IMR-90 (cell line): ENCODE results near the gene TLCD1. TPM values are rescaled to one million over a fixed set of nuclear protein-coding genes. Genes with fewer than 3 reads are reported as not detected.

ENCODE experiments used
- ATAC-seq: fragments of 200-7000 bp; cut with Tn5 transposase; 2 replicates; pipeline ENCODE4 v1.9.1; 2020; ENCODE audit warnings: low read depth, mild to moderate bottlenecking, moderate library complexity
- BruUV-seq: library from RNA; stranded (reverse); fragments of 400-500 nt; replicated peaks from 2 replicates; lab custom pipeline; 2021; lab: Mats Ljungman, UMichigan
- CTCF ChIA-PET: fragments of 300-600 bp; formaldehyde crosslinking; extraction: SDS; loops from one replicate; lab custom pipeline; 2021; ENCODE audit warnings: antibody characterized with exemption; lab: Yijun Ruan, JAX
- POLR2A ChIA-PET: fragments of 300-600 bp; sonication (Branson Sonifier 250); formaldehyde crosslinking; loops from one replicate; lab custom pipeline; 2022; ENCODE audit warnings: antibody characterized with exemption; ENCODE audit not compliant: unreplicated experiment; lab: Charles Lee
- DNase-seq: peaks from one replicate; pipeline ENCODE4 v3.0.0; 2013
- H2AFZ ChIP-seq: replicated peaks from 2 replicates; pipeline ENCODE3; 2013; ENCODE audit warnings: low read length, mild to moderate bottlenecking; ENCODE audit not compliant: poor library complexity
- H2AK5ac ChIP-seq: 2 replicates; pipeline ENCODE4 v1.6.1; 2013; ENCODE audit warnings: low read depth, low read length, inconsistent platforms
- H2AK9ac ChIP-seq: replicated peaks from 2 replicates; pipeline ENCODE3; 2013; ENCODE audit warnings: mild to moderate bottlenecking, low read depth, low read length, moderate library complexity; ENCODE audit not compliant: poor library complexity
- H2BK120ac ChIP-seq: 2 replicates; pipeline ENCODE4 v1.6.1; 2013; ENCODE audit warnings: low read depth, low read length, inconsistent platforms
- H2BK15ac ChIP-seq: 3 replicates; pipeline ENCODE4 v1.6.1; 2013; ENCODE audit warnings: low read depth, low read length, inconsistent platforms
- H2BK20ac ChIP-seq: 2 replicates; pipeline ENCODE4 v1.6.1; 2013; ENCODE audit warnings: low read depth, mild to moderate bottlenecking, inconsistent platforms, low read length, moderate library complexity
- H2BK5ac ChIP-seq: 2 replicates; pipeline ENCODE4 v1.6.1; 2013; ENCODE audit warnings: mild to moderate bottlenecking, low read depth, low read length, inconsistent platforms; ENCODE audit not compliant: poor library complexity, severe bottlenecking
- H3K14ac ChIP-seq: replicated peaks from 2 replicates; pipeline ENCODE4 v1.6.1; 2013; ENCODE audit warnings: low read depth, low read length, inconsistent platforms
- H3K18ac ChIP-seq: 2 replicates; pipeline ENCODE4 v1.6.1; 2013; ENCODE audit warnings: low read depth, low read length, control low read depth
- H3K23ac ChIP-seq: 2 replicates; pipeline ENCODE4 v1.6.1; 2013; ENCODE audit warnings: low read depth, low read length, inconsistent platforms
- H3K27ac ChIP-seq: 2 replicates; pipeline ENCODE4 v1.5.1; 2013; ENCODE audit warnings: mild to moderate bottlenecking, control low read depth, low read length; ENCODE audit not compliant: insufficient read depth
- H3K27me3 ChIP-seq: 2 replicates; pipeline ENCODE4 v1.6.1; 2013; ENCODE audit warnings: low read length; ENCODE audit not compliant: control insufficient read depth, insufficient read depth
- H3K36me3 ChIP-seq: 2 replicates; pipeline ENCODE4 v1.6.1; 2013; ENCODE audit warnings: low read length, mixed read lengths; ENCODE audit not compliant: control insufficient read depth, insufficient read depth
- H3K4ac ChIP-seq: 2 replicates; pipeline ENCODE4 v1.6.1; 2013; ENCODE audit warnings: low read depth, low read length, inconsistent platforms
- H3K4me1 ChIP-seq: 2 replicates; pipeline ENCODE4 v1.6.1; 2013; ENCODE audit warnings: low read length, mixed read lengths; ENCODE audit not compliant: control insufficient read depth, insufficient read depth
- H3K4me2 ChIP-seq: 2 replicates; pipeline ENCODE4 v1.6.1; 2013; ENCODE audit warnings: low read depth, mild to moderate bottlenecking, control low read depth, low read length, moderate library complexity
- H3K4me3 ChIP-seq: 2 replicates; pipeline ENCODE4 v1.5.1; 2013; ENCODE audit warnings: low read depth, mild to moderate bottlenecking, control low read depth, low read length, moderate library complexity; ENCODE audit not compliant: insufficient read depth
- H3K56ac ChIP-seq: 2 replicates; pipeline ENCODE4 v1.6.1; 2013; ENCODE audit warnings: low read length, inconsistent platforms; ENCODE audit not compliant: insufficient read depth; ENCODE audit errors: extremely low read depth
- H3K79me1 ChIP-seq, 2 experiments: 2 replicates each; pipeline ENCODE4 v1.6.1; 2013; ENCODE audit warnings: low read length in 2 of 2, inconsistent platforms in 1 of 2, low read depth in 1 of 2
- H3K9ac ChIP-seq: 2 replicates; pipeline ENCODE4 v1.6.1; 2013; ENCODE audit warnings: low read depth, low read length, control low read depth
- H3K9me1 ChIP-seq: 2 replicates; pipeline ENCODE4 v1.6.1; 2013; ENCODE audit warnings: low read length, inconsistent platforms; ENCODE audit not compliant: insufficient read depth
- H3K9me3 ChIP-seq: 2 replicates; pipeline ENCODE4 v1.6.1; 2013; ENCODE audit warnings: low read length; ENCODE audit not compliant: control insufficient read depth, insufficient read depth
- H4K20me1 ChIP-seq: 2 replicates; pipeline ENCODE4 v1.6.1; 2013; ENCODE audit warnings: low read length, inconsistent platforms; ENCODE audit not compliant: insufficient read depth
- H4K5ac ChIP-seq: 2 replicates; pipeline ENCODE4 v1.6.1; 2013; ENCODE audit warnings: mild to moderate bottlenecking, low read depth, low read length, control low read depth
- H4K8ac ChIP-seq, 2 experiments: 2 replicates each; pipeline ENCODE4 v1.6.1; 2013; ENCODE audit warnings: low read depth in 2 of 2, low read length in 2 of 2, control low read depth in 1 of 2, inconsistent platforms in 1 of 2
- H4K91ac ChIP-seq: 2 replicates; pipeline ENCODE4 v1.6.1; 2013; ENCODE audit warnings: low read depth, low read length, inconsistent platforms; ENCODE audit not compliant: insufficient read depth
- BHLHE40 ChIP-seq: fragments of 150-350 bp; IDR thresholded peaks from 2 replicates; pipeline ENCODE4 v1.6.1; 2016; ENCODE audit warnings: mild to moderate bottlenecking, low read depth, low read length
- CEBPB ChIP-seq: IDR thresholded peaks from 2 replicates; pipeline ENCODE4 v1.6.1; 2012; ENCODE audit warnings: low read depth, low read length, improper control_type of control experiment
- CHD1 ChIP-seq: IDR thresholded peaks from 2 replicates; pipeline ENCODE4 v1.6.1; 2012; ENCODE audit warnings: low read depth, low read length, improper control_type of control experiment
- FOS ChIP-seq: fragments of 150-350 bp; IDR thresholded peaks from 2 replicates; pipeline ENCODE4 v1.6.1; 2016; ENCODE audit warnings: low read depth, low read length
- MAFK ChIP-seq: IDR thresholded peaks from 2 replicates; pipeline ENCODE4 v1.6.1; 2012; ENCODE audit warnings: low read depth, low read length, improper control_type of control experiment
- MXI1 ChIP-seq: IDR thresholded peaks from 2 replicates; pipeline ENCODE4 v1.6.1; 2012; ENCODE audit warnings: low read depth, mild to moderate bottlenecking, low read length, moderate library complexity, borderline replicate concordance
- POLR2A ChIP-seq: IDR thresholded peaks from 2 replicates; pipeline ENCODE4 v1.6.1; 2012; ENCODE audit warnings: mild to moderate bottlenecking, low read depth, low read length
- RAD21 ChIP-seq: IDR thresholded peaks from 2 replicates; pipeline ENCODE4 v1.6.1; 2012; ENCODE audit warnings: low read length, improper control_type of control experiment
- RCOR1 ChIP-seq: IDR thresholded peaks from 2 replicates; pipeline ENCODE4 v1.6.1; 2012; ENCODE audit warnings: mild to moderate bottlenecking, low read length, improper control_type of control experiment; ENCODE audit not compliant: insufficient replicate concordance
- RFX5 ChIP-seq: IDR thresholded peaks from 2 replicates; pipeline ENCODE4 v1.8.0; 2012; ENCODE audit warnings: low read depth, mild to moderate bottlenecking, low read length, moderate library complexity
- SMC3 ChIP-seq: fragments of 150-350 bp; IDR thresholded peaks from 2 replicates; pipeline ENCODE4 v1.6.1; 2016; ENCODE audit warnings: low read depth, mild to moderate bottlenecking, antibody characterized with exemption, low read length, moderate library complexity
- USF2 ChIP-seq: fragments of 150-350 bp; IDR thresholded peaks from 2 replicates; pipeline ENCODE4 v1.6.1; 2017; ENCODE audit warnings: mild to moderate bottlenecking, antibody characterized with exemption, low read length, low read depth
- WGBS, 2 experiments: methylation state at CpG; one replicate each; pipeline versions ENCODE4 v1.1.5 to v1.1.7; 2013; ENCODE audit warnings: missing lambda C conversion rate in 2 of 2; ENCODE audit not compliant: insufficient read length in 1 of 2; ENCODE audit errors: extremely low coverage in 2 of 2; 5-methylcytosine and 5-hydroxymethylcytosine counted together
- dilution Hi-C: fragments of 300-500 bp; cut with HindIII; formaldehyde crosslinking; loops from one replicate; pipeline ENCODE4 v1.14.3; 2018; ENCODE audit warnings: low sequenced_read_pairs; ENCODE audit not compliant: unreplicated experiment
- in situ Hi-C: fragments of 300-500 bp; cut with MboI; formaldehyde crosslinking; loops from 3 replicates; pipeline ENCODE4 v1.14.3; 2019; ENCODE audit warnings: low sequenced_read_pairs, inconsistent platforms, mixed read lengths
- intact Hi-C: fragments of 100-400 bp; cut with micrococcal nuclease; formaldehyde crosslinking; loops from 2 replicates; pipeline ENCODE4 v1.10.0; 2022
- polyA plus RNA-seq, 3 experiments: library from polyadenylated mRNA; depleted of rRNA; stranded (reverse); fragments of >200 nt; gene quantifications; 2 replicates each; pipeline ENCODE4 v1.2.3, GENCODE V29; 2012; ENCODE audit warnings: low replicate concordance in 1 of 3
- total RNA-seq: library from RNA; depleted of rRNA; stranded (reverse); fragments of >200 nt; gene quantifications from 2 replicates; pipeline ENCODE4 v1.2.3, GENCODE V29; 2012

TLCD1 gene
- total and polyA plus RNA-seq, 2 of the 4 experiments (the other 2 are of a cell fraction) = 3.6 to 9.3 TPM

GRCh38 chr17:28675980-28676379, 50.1 kb downstream of the TLCD1 start:
- H2AFZ ChIP-seq = no peak overlapping the region
- H2BK15ac ChIP-seq = no peak overlapping the region
- H2AK9ac ChIP-seq = no peak overlapping the region
- peaks cover 76% of the 10 kb centered on the region for H3K36me3 ChIP-seq
- no peak overlapping the region for H3K9ac ChIP-seq
- intact Hi-C loops (no loop called here), in situ Hi-C loops (no loop called here), dilution Hi-C loops (no loop called here)
- H4K20me1 ChIP-seq = peaks cover 3% of the 10 kb centered on the region
- ATAC-seq = no peak
- no peak for TF ChIP-seq USF2
- no peak for TF ChIP-seq POLR2A
- no peak for TF ChIP-seq SMC3
- TF ChIP-seq RCOR1 = no peak
- no peak for TF ChIP-seq CEBPB
- TF ChIP-seq MXI1 = no peak
- no peak for TF ChIP-seq FOS
- no peak for TF ChIP-seq BHLHE40
- no peak for TF ChIP-seq RAD21
- no peak for TF ChIP-seq RFX5
- TF ChIP-seq CHD1 = no peak
- TF ChIP-seq MAFK = no peak
- H2AK5ac ChIP-seq = no peak overlapping the region
- no peak overlapping the region for H4K8ac ChIP-seq
- no peak overlapping the region for H4K5ac ChIP-seq
- H3K4me3 ChIP-seq = no peak overlapping the region
- no peak overlapping the region for H3K4ac ChIP-seq
- H3K9me3 ChIP-seq = no peaks in the 10 kb centered on the region
- no peak overlapping the region for H3K18ac ChIP-seq
- no CpG with 5 or more reads among the region's 7 CpGs for WGBS, 2 experiments
- no TSS peak for BruUV-seq
- H3K9me1 ChIP-seq = peaks cover 3% of the 10 kb centered on the region; the same call in 1 of the 2 replicates
- no peak overlapping the region for H3K27ac ChIP-seq
- no peak overlapping the region for H3K14ac ChIP-seq
- no peak overlapping the region for H2BK20ac ChIP-seq
- H3K27me3 ChIP-seq = no peaks in the 10 kb centered on the region
- ChIA-PET POLR2A (no interaction called here), CTCF (interaction anchor here (0.6 to 1.5 kb wide), 2 partner anchors 8 to 29 kb away, joined by 3 to 4 read pairs; no protein-coding TSS in a partner anchor)
- H3K4me1 ChIP-seq = no peaks in the 10 kb centered on the region
- H4K91ac ChIP-seq = no peak overlapping the region
- H3K23ac ChIP-seq = no peak overlapping the region
- DNase-seq = no peak
- H3K79me1 ChIP-seq = peaks cover 9 to 27% of the 10 kb centered on the region in 2 experiments
- H3K4me2 ChIP-seq = no peak overlapping the region
- H2BK120ac ChIP-seq = no peak overlapping the region
- no peak overlapping the region for H2BK5ac ChIP-seq
- H3K56ac ChIP-seq = no peak overlapping the region
